ENCODE data around the gene OR2T33.

DNA sequence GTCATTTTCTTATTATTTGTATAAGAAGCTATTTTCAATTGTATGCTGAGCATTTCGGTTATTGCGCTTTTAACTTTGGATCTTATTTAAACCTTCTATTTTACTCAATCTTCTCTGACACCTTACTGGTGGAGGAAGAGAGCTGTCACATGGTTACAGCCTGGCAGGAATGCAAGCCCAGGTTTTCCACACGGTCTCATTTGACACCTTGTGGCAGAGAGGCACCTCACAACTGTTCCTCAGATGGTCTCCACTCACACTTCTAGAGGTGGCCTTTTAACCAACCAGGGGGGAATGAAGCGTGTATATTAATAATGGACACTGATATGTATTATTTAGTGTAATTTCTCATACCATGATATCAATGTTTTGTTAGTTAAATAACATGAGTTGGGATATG is 9.6 kb downstream of the OR2T33 start:
- TF ChIP-seq CTCF (IDR thresholded peaks at IDR 0.05; ENCODE audit: low read depth, low read length) (no peak), POLR2A (IDR thresholded peaks at IDR 0.05; ENCODE audit: extremely low read depth, insufficient read length) (no peak)

All from NB4 (cell line).